A549 (cell line): Measurements from ENCODE around the gene C4orf46.

Source experiments
- CEBPB ChIP-seq, 2 experiments: fragments of >200 bp in 1 of 2; sonication (Bioruptor Twin) in 1 of 2; formaldehyde crosslinking in 1 of 2; IDR thresholded peaks; 2 replicates each; pipeline ENCODE4 v1.6.1; 2012 to 2016
- CTCF ChIP-seq: fragments of >200 bp; sonication (Bioruptor Twin); formaldehyde crosslinking; IDR thresholded peaks from 3 replicates; pipeline ENCODE4 v1.5.1; 2016
- ELK1 ChIP-seq: fragments of 150-350 bp; IDR thresholded peaks from 2 replicates; pipeline ENCODE4 v1.6.1; 2014; ENCODE audit warnings: low read depth, mild to moderate bottlenecking, low read length
- EP300 ChIP-seq, 2 experiments: fragments of >200 bp; sonication (Bioruptor Twin); formaldehyde crosslinking; IDR thresholded peaks; 2 replicates in 1 of 2; 3 replicates in 1 of 2; pipeline ENCODE4 v1.6.1; 2016 to 2017
- HDAC2 ChIP-seq: fragments of 200-600 bp; sonication (generic); IDR thresholded peaks from 2 replicates; pipeline ENCODE4 v1.6.1; 2016
- JUNB ChIP-seq: fragments of >200 bp; sonication (Bioruptor Twin); formaldehyde crosslinking; IDR thresholded peaks from 2 replicates; pipeline ENCODE4 v1.6.1; 2016
- KDM1A ChIP-seq: fragments of 200-600 bp; sonication (generic); IDR thresholded peaks from 2 replicates; pipeline ENCODE4 v1.6.1; 2016; ENCODE audit warnings: low read depth, mild to moderate bottlenecking
- MAFK ChIP-seq: fragments of 450-650 bp; IDR thresholded peaks from 2 replicates; pipeline ENCODE4 v1.6.1; 2014; ENCODE audit not compliant: partially characterized antibody
- MAX ChIP-seq: IDR thresholded peaks from 2 replicates; pipeline ENCODE4 v1.6.1; 2012
- MYC ChIP-seq: IDR thresholded peaks from 2 replicates; pipeline ENCODE4 v1.6.1; 2012; ENCODE audit warnings: mild to moderate bottlenecking, inconsistent platforms, low read length, improper control_type of control experiment, borderline replicate concordance
- POLR2A ChIP-seq: IDR thresholded peaks from 2 replicates; pipeline ENCODE4 v1.6.1; 2012; ENCODE audit warnings: mild to moderate bottlenecking, low read length
- REST ChIP-seq: fragments of 200-600 bp; sonication (generic); IDR thresholded peaks from 2 replicates; pipeline ENCODE4 v1.6.1; 2016; ENCODE audit warnings: antibody characterized with exemption, mild to moderate bottlenecking, moderate library complexity
- RFX5 ChIP-seq: fragments of 450-650 bp; IDR thresholded peaks from 2 replicates; pipeline ENCODE4 v1.7.1; 2014; ENCODE audit warnings: antibody characterized with exemption, mild to moderate bottlenecking, moderate library complexity
- USF2 ChIP-seq: fragments of 450-650 bp; IDR thresholded peaks from 2 replicates; pipeline ENCODE4 v1.6.1; 2014; ENCODE audit warnings: antibody characterized with exemption

GRCh38 chr4:158656439-158656838 is 15.2 kb downstream of the C4orf46 start:
- no peak for TF ChIP-seq CTCF
- TF ChIP-seq JUNB, result no peak
- no peak for TF ChIP-seq POLR2A
- TF ChIP-seq KDM1A, result no peak
- no peak for TF ChIP-seq EP300 (IDR thresholded peaks at IDR 0.05)
- TF ChIP-seq REST, result no peak
- TF ChIP-seq USF2, result no peak
- no peak for TF ChIP-seq ELK1
- no peak for TF ChIP-seq RFX5
- TF ChIP-seq MAFK, result no peak
- TF ChIP-seq MAX, result no peak
- no peak for TF ChIP-seq HDAC2
- no peak for TF ChIP-seq MYC
- TF ChIP-seq CEBPB (IDR thresholded peaks at IDR 0.05), result no peak
